RCC 7860 (cell line): ENCODE results near the gene GAGE12J.
A peak's percentile ranks its signal among the peaks of the same experiment; 100 is the strongest.
"Not testable (repeated sequence)": the region's sequence is repeated elsewhere in the genome, so short reads cannot be mapped to it uniquely, and the experiment has no call there.

Experiments
- DNase-seq: peaks from one replicate; pipeline ENCODE4 v3.0.0-alpha.2; 2015; ENCODE audit warnings: low spot score
- FAIRE-seq: peaks from 2 replicates; lab custom pipeline; 2012; peaks lifted over from hg19 to GRCh38; lab: Jason Lieb, UNC

Gene GAGE12J, protein sequence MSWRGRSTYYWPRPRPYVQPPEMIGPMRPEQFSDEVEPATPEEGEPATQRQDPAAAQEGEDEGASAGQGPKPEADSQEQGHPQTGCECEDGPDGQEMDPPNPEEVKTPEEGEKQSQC

DNA sequence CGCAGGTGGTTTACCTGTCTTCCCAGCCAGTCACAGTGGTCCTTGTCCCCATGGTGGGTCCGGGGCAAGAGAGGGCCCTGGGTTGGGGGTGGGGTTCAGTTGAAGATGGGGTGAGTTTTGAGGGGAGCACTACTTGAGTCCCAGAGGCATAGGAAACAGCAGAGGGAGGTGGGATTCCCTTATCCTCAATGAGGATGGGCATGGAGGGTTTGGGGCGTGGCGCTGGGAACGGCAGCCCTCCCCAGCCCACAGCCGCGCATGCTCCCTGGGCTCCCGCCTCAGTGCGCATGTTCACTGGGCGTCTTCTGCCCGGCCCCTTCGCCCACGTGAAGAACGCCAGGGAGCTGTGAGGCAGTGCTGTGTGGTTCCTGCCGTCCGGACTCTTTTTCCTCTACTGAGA lies at the start of gene GAGE12J:
Gene GAGE12J (plus strand): TSS at position 301 of the 400 bp plus-strand sequence. CDS start 1,157 bp downstream, outside the sequence.
- FAIRE-seq = not testable (repeated sequence)

DNA sequence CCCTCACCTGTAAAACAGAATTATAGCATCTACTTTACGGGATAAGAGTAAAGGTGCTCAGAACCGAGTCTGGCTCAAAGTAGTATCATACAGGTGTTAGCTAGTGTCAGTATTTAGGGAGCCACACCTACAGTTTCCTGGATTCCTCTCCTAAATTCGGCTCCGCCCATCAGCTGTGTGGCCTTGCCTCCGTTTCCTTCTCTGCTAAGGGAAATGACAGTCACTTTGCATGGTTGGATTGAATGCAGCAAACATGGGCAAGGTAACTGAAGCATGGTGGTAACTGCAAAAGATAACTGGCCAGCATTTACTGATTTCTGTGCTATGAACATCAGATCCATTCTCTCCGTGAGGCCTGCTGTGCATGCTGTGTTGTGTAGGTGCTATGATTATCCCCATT lies 49.4 kb upstream of the GAGE12J start:
- DNase-seq (no peak), FAIRE-seq (no peak)

More for the DNA sequence above, at the start of gene GAGE12J:
- DNase-seq = not testable (repeated sequence)

DNA sequence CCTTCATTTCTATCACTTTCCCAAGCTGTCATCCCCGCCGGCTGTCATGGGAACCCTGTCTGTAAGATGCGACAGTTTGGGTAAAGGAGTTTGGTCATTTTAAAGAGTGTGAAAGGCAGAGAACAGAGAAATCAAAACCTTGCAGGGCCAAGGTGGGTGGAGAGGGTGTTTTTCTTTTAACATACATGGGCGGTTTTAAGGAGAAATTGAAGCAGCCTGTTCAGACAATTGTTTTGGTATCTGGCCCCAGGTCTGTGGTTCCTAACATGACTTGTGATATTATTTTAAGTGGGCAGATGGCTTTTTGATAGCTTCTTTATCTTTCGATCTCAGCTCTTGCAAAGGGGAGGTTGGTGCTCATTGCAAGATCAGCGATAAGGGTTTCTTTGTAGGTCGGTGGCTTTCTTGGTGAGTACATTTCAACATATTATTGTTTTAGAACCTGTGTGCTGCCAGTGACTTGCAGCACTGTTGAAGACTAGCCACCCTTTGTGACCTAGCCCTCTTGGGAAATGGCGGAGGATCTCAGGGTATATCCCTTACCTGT lies 48.6 kb upstream of the GAGE12J start:
- DNase-seq = no peak
- no peak for FAIRE-seq

DNA sequence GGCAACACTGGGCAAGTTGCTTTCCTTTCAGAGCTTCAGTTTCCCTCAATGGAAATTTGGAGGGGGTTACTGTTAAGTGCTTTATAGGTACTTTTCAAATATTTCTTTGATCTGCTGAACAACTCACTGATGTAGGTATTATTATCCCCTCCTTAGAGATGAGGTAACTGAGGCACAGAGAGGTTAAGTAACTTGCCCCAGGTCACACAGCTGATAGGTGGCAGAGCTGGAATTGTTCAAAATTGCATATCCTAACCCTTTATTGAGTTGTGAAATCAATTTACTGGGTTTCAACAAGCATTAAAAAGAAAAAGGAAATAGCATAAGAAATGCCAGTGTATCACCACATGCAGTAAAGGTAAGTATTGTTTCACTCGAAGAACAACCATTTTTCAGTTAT lies 45.6 kb upstream of the GAGE12J start:
- DNase-seq (no peak), FAIRE-seq (no peak)

DNA sequence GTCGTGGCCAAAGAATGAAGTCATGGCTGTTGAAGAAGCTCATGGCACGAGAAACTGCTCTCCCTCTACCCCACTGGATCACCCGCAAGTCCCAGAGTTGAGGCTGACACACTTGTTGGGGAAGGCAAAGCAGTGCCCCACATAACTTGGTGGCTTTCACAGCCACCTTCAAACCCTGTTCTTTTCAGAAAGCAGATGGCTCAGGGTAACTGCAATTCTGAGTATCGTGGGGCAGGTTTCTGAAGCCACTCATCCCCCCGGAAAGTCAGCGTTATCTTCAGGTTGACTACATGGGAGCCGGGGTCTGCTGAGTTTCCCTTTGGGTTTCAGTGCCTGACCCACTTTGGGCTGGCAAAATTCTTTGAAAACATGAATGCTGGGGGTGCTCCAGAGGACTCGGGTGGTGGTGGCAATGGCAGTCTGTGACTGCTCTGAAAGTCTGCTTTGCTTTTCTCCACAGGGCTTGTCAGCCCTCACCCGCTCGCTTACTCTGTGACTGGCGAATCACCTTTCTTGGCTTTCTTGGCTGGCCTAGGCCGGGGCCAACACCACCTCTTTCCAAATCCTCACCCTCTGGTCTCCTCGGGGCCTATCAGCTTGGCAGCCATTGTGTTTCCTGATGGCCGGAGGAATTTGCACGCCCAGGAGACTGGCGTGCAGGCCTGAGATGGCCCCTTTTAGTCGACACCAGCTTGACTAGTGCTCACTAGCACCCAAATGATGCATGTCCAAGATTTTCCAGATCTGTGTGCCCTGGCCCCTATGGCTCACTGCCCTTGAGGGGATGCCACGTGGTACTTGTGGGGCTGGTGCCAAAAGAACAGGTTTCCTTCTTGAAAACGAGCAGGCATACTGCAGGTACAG lies 44.9 kb upstream of the GAGE12J start:
- FAIRE-seq = no peak
- DNase-seq = no peak

DNA sequence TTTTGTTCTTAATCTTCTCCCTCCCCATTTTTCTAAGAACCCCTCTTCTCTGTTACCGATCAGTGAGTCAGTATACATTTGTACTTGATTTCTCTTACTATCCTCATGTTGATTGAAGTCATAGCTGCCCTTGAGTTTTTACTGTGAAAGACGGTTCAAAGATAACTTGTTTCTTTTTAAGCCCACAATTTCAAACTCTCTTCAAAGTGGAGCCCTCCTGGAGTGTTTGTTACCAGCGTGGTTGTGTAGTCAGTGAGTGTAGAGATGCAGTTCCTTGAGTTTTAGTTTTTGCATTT lies 44.4 kb upstream of the GAGE12J start:
- DNase-seq (no peak), FAIRE-seq (no peak)

DNA sequence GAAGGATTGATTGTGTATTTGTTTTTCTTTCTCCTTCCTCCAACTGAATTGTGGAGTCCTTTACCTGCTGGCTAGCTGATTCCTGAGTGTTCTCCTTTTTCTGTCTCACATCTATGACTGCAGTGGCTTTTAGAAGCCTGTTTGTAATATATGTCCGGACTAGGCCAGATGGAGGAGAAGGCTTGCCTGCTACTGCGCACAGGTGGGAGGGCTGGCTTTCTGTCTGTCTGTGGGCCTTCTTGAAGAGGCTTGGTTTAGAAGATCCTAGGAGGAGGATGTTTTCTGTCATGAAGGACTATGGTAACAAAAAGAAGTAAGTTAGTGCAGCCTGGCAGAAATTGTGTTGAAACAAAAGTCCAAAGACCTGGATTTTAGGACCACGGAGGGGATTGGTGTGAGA lies 43.8 kb upstream of the GAGE12J start:
- FAIRE-seq (no peak), DNase-seq (no peak)

DNA sequence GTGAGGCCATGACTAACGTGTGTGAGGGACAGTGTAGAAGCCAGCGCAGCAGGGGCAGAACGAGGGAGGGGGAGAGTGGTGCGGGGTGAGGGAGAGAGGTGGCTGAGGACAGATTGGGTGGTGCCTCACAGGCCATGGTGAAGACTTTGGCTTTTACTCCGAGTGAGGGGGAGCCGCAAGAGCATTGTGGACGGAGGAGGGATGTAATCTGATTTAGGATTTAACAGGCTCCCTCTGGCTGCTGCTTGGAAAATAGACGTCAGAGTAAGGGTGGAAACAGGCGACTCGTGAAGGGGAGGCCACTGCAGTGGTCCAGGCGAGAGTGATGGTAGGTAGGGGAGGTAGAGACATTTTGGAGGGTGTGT lies 39.2 kb upstream of the GAGE12J start:
- no peak for FAIRE-seq
- no peak for DNase-seq

DNA sequence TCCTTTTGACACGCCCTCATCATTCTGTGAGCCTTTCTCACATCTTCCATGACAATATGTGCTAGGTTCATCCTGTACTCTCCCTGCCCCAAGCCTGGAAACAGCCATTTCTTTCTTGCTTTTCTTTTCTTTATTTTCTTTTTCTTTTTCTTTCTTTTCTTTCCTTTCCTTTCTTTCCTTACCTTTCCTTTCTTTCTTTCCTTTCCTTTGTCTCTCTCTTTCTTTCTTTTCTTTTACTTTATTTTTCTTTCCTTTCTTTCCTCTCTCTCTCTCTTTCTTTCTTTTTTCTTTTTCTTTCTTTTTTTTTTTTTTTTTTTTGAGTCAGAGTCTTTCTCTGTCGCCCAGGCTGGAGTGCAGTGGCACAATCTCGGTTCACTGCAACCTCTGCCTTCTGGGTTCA lies 37.6 kb upstream of the GAGE12J start:
- FAIRE-seq = no peak
- no peak for DNase-seq

DNA sequence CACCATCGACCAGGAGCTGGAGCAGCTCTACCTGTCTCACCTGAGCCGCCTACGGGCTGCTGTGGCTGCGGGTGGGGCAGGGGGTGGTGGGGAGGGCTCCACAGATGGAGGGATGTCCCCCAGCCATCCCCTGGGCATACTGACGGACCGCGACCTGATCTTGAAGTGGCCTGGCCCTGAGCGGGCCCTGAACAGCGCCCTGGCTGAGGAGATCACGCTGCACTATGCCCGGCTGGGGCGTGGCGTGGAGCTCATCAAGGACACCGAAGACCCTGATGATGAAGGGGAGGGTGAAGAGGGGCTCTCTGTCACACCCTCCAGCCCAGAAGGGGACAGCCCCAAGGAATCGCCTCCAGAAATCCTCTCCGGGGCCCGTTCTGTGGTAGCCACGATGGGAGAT lies 35.7 kb upstream of the GAGE12J start:
- no peak for DNase-seq
- no peak for FAIRE-seq

DNA sequence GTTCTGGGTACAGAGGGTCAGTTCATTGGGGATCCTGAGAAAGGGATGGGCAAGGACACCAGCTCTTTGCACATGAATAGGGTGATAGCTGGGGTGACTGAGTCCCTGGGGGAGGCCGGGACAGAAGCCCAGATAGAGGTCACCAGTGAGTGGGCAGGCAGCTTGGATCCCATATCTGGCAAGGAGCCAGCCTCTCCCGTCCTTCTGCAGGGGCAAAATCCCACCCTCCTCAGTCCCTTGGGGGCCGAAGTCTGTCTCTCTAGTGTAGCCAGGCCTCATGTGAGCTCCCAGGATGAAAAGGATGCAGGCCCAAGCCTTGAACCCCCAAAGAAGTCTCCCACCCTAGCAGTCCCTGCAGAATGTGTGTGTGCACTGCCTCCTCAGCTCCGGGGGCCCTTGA lies 35.3 kb upstream of the GAGE12J start:
- FAIRE-seq (no peak), DNase-seq (no peak)

DNA sequence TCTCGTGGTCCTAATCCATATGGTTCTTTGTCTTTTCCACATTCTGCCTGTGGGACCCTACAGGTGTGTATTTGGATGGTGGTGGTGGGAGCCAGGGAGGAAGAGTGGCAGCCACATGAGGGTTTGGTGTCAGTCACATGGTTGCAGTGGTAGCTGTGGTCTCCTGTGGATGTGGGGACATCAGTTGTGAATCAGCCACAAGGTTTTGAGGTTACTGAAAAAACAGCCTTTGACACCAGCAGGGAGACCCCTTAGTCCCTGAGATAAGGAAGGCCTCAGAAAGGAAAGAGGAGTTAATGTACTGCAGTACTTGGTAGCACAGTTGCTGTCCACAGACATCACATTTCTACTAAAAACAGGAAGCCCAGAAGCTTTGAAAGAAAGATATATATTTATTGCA lies 34.2 kb upstream of the GAGE12J start:
- DNase-seq = no peak
- no peak for FAIRE-seq

DNA sequence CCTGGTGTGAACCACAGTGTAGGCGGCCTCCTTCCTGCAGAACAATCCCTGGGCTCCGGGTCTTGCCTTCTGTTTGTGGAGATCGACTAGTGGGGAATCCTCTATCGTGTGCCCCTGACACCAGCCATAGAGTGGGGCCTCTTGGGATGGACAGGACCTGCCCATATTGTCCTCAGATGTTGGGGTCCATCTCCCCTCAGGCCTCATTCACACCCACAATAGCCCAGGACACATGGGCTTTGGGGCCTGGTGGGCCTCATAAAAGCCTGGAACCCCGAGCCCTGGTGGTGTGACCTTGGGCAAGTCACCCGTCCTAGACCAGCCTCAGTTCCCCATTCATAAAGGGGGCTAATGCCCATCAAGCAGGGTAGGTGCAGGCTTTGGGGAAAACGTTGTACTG lies 31.6 kb upstream of the GAGE12J start:
- FAIRE-seq = no peak
- DNase-seq = no peak

DNA sequence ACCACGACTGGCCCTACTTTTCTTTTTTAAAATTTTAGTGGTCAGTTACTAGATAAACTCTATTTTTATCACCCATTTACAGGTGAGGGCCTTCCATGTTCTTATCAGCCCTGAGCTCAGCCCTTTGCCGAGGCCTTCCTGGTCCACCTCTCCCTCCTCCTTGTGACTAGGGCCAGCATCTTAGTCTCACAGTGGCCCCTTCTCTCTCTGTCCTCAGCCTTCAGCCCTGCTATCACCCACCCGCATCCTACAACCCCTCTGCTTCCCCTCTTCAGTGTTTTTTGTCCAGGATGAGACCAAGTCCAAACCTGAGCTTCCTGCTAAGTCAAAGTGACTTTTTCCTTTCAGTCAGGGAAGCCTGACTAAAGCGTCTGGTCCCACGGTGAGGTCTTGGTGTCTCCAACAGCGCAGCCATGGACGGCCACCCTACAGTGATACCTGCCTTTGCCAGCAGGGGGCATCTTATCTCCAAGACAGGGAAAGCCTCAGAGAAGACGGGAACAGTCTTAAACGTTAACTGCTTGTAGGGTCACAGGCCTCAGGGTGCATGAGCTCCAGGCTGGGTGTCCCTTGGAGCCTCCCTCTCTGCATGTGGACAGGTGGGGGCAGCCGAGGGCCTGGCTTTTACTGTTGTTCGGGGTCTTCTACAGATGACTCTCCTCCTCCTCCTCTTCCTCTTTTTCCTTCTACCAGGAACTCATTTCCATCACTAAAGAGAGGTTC lies 30.1 kb upstream of the GAGE12J start:
- DNase-seq (peak; percentile 17), FAIRE-seq (no peak)

DNA sequence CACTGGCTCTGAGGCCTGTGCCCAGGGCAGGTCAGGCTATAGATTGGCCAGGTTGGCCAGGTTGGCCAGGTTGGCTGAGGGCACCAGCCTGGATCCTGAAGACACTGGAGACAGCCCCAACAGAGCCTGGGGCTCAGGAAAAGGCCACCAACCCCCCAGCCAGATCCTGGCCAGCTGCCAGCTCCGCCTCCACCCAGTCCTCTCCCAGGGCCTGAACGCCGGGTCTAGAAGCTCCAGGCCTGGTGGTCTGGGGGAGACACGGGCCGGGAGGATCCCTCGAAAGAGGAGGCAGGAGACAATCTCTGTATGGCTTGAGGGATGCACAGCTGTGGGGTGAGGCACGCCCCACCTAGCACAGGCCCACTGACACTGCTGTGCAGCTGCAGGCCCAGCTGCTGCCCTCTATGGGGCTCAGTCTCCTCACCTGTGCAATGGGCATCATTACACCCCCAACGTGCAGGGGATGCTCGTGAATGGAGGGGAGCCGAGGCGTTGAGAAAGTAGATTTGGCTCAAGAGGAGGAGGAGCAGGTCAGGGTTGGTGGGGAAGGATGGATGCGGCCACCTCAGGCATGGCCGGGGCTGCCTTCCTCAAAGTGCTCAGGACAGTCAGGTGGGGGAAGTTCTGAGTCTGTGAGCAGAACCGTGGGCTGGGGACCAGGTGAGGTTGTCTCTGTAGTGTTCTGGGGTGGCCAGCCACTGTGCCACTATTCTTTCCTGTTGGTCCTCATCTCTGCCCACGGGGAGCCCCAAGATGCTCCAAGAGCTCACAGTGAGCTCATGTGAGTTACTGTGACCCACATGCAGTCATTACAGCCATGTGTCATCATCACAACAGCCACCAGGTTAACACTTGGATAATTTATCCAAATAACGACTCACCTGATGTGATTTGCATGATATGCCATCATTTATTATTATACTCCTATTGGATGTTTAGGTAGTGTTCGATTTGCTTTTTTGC lies 29.2 kb upstream of the GAGE12J start:
- DNase-seq = no peak
- FAIRE-seq = no peak

DNA sequence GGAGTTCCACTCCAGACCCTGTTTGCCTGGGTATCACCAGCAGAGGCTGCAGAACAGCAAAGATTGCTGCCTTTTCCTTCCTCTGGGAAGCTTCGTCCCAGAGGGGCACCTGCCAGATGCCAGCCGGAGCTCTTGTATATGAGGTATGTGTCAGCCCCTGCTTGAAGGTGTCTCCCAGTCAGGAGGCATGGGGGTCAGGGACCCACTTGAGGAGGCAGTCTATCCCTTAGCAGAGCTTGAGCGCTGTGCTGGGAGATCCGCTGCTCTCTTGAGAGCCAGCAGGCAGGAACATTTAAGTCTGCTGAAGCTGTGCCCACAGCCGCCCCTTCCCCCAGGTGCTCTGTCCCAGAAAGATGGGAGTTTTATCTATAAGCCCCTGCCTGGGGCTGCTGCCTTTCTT lies 22.5 kb upstream of the GAGE12J start:
- not testable (repeated sequence) for FAIRE-seq, DNase-seq

DNA sequence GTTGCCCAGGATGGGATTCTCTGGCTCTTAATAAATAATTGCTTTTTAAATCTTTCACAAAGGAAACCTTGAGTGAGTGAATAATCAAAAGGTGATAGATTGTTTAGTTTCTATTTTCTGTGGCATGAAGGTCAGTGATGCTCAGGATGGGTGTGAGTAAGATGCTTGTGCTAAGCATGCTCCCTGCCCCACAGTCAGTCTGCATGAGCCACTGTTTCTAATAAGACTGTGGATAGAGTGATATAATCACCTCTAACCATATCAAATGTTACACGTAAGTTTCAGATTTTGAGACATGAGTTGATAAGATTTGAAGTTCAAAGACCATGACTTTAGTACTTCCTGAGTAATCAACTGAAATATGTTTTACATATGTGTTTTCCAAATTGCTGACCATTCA lies 21.1 kb upstream of the GAGE12J start:
- no peak for DNase-seq

DNA sequence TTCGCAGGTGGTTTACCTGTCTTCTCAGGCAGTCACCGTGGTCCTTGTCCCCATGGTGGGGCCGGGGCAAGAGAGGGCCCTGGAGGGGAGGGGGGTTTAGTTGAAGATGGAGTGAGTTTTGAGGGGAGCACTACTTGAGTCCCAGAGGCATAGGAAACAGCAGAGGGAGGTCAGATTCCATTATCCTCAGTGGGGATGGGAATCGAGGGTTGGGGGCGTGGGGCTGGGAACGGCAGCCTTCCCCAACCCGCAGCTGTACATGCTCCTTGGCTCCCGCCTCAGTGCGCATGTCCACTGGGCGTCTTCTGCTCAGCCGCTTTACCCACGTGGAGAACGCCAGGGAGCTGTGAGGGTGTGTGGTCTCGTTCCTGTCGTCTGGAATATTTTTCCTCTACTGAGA lies 18.5 kb upstream of the GAGE12J start, which contains the start of gene GAGE10:
Gene GAGE10 (plus strand): TSS at position 301 of the 400 bp plus-strand sequence. CDS start 1,214 bp downstream, outside the sequence.
- FAIRE-seq = no peak

More for the DNA sequence above, 21.1 kb upstream of the GAGE12J start:
- no peak for FAIRE-seq

DNA sequence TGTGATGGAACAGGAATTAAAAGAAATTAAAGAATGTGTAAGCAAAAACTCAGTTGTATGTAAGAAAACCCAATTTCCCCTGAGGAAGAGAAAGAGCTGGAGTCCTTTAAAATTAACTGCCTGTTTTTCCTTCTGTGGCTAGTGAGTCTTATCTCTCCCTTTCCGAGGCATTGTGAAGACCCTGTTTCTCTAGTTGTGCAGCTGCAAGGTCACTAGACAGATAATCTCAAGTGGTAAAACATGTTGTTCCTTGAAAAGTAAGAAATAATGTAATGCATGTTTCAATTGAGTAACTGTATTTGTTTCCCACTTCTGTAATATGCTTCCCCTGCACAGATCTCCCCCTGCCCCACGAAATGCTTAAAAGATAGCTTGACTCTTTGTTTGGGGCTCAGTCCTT lies 14.1 kb upstream of the GAGE12J start:
- FAIRE-seq, DNase-seq: not testable (repeated sequence)

More for the DNA sequence above, 18.5 kb upstream of the GAGE12J start, which contains the start of gene GAGE10:
- DNase-seq = no peak

DNA sequence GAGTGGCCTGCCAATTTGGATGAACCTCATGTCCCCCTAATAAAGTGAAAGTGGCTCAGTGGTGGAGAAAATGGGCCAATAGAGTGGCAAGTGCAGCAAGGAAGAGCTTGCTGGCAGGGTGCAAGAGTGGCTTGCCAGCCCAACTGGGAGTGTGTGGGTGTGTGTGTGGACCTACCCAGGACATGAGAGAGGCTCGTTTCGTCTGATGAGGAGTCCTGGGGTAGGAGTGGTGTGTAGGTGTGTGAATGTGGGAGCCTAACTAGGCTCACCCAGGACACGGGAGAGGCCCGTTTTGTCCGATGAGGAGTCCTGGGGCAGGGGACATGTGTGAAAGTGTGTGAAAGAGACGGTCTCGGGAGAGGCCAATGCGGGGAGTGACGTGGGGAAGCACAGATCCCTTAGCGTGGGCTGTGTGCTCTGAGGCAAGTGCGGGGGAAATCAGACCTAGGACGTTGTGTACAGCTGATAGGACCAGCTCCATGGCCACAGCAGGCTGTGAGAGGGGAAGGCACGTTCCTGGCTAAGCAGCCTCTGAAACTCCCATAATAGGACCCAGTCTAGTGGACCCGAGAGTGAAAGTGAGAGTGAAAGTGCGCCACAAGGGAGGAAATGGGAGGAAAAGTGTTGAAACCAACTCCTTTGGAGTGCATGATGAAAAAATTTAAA lies 13.1 kb upstream of the GAGE12J start:
- DNase-seq = no peak
- FAIRE-seq = no peak
